GM19324 (cell line): ENCODE data around the gene ZMYND8.

Experiments
- ATAC-seq: cut with Tn5 transposase; IDR thresholded peaks from one replicate; pipeline ENCODE4 v1.9.1; 2021; ENCODE audit warnings: mild to moderate bottlenecking, moderate library complexity; ENCODE audit not compliant: unreplicated experiment, low FRiP score

Gene ZMYND8

DNA sequence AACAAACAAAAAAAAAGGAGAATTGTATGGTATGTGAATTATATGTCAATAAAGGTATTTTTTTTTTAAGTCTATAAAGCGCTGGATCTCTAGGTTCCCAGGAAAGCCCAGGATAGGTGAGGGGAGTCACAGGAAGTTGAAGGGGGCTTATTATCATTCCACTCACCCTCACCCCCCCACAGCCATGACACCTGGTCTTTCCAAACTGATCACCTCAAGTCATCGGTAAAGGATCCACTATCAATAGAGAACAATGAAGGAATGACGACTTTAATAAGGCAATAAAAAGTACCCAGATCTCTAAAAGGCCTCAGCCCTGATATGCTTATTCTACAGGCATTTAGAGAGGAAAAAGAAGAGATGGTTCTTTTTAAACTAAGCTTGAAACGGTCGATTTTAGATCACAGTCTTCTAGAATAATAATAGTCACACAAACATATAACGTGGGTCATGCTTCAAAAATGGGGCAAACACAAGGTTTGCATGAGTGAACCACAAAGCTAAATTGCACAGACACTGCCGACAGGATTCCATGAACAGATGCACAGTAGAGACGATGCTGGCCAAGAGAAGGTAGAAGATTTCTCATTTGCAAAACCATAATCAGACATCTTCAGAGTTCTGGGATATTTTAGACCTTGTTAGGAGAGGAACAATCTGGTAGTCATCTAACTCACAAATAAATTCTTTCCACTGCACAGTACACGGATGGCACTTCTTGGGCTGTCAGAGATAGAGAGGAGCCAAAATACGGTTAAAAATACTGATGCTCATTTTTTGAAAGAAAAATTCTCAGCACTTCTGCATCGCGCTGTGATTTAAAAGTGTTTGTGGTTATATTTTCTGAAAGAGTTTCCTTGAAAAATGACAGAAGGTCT lies 21.0 kb downstream of the ZMYND8 start:
- ATAC-seq: no peak

GRCh38 chr20:47334022-47334551 lies 22.4 kb downstream of the ZMYND8 start:
- no peak for ATAC-seq

GRCh38 chr20:47332381-47333206 lies 23.9 kb downstream of the ZMYND8 start:
- ATAC-seq: no peak

GRCh38 chr20:47330933-47331708 lies 25.4 kb downstream of the ZMYND8 start:
- ATAC-seq: no peak

DNA sequence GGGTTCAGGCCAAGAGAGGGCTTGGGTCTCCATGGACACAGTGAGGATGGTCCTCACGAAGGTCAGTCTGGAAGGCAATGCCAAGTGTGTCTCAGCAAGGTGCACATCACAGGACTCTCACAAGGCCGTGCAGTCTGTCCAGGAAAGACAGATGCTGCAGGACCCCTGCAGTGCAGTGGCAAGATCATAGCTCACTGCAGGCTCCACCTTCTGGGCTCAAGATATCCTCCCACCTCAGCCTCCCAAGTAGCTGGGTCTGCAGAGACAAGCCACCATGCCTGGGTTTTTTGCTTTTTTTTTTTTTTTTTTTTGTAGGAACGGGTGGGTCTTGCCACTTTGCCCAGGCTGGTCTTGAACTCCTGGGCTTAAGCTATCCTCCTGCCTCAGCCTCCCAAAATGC lies 26.4 kb downstream of the ZMYND8 start:
- no peak for ATAC-seq

DNA sequence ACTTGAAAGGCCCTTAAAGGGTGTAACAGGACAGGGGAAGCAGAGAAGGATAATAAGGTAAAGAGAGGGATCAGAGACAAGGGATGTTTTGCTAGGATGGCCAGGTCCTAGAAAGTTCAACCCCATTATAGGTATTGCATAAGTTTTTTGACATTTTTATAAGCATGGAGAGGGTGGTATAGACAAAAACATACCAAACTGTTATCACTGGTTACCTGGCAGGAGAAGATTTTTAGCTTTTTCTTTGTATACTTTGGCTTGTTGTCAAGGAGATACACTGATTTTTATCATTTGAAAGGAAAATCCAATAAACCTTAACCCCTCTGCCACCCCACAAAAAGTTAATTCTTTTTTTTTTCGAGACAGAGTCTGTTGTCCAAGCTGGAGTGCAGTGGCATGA lies 28.4 kb downstream of the ZMYND8 start:
- ATAC-seq: no peak

- ATAC-seq: no peak
Observed at GRCh38 chr20:47327711-47328110, 28.8 kb downstream of the ZMYND8 start.

- ATAC-seq: no peak
Observed at GRCh38 chr20:47326658-47327268, 29.7 kb downstream of the ZMYND8 start.

GRCh38 chr20:47325242-47325641 lies 31.3 kb downstream of the ZMYND8 start:
- ATAC-seq: no peak

GRCh38 chr20:47320990-47321805 lies 35.3 kb downstream of the ZMYND8 start:
- ATAC-seq: no peak

GRCh38 chr20:47319517-47320252 lies 36.8 kb downstream of the ZMYND8 start:
- no peak for ATAC-seq

- ATAC-seq: no peak
Observed at GRCh38 chr20:47318586-47319516, 37.6 kb downstream of the ZMYND8 start.

GRCh38 chr20:47318027-47318585 lies 38.4 kb downstream of the ZMYND8 start:
- no peak for ATAC-seq

- no peak for ATAC-seq
Observed at GRCh38 chr20:47317127-47317895, 39.2 kb downstream of the ZMYND8 start.

- ATAC-seq: no peak
Observed at GRCh38 chr20:47316776-47317126, 39.7 kb downstream of the ZMYND8 start.

DNA sequence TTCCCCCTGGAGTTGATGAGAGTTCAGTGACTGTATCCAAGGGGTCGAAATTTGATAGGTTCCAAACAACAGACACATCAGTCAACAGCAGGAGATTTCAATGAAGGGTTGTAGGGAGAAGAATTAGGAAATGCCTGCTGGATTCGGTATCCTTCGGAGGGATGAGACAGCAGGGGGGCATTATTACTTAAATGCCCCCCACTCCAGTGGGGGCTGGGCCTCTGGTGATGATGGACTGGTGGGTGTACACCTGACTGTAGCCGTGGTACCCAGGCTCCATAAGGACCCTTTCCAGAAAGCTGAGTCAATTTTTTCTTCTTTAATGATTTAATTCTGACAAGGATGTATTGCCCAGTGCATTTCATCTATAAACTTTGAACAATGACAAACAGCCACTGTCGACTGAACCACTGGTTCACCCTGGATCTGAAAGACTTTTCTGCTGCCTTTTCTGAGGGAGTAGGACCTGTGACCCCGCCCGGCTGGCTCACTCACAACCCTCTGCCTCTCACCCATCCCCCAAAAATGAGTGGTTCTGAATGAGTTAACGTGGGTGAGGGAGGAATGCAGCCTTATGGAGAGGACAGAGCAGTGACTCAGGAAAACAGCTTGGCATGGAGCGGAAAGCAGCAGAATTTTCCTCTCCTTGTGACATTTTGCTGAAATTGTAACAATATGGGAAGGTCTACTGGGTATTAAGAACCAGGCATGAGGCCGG lies 41.0 kb downstream of the ZMYND8 start:
- ATAC-seq: no peak
